NCI-H2107 treated with DMSO at 0.1 percent for 48 hours (cell line): ENCODE measurements around the gene CCL14.

Experiments
- DNase-seq: peaks from one replicate; lab custom pipeline; 2025; ENCODE audit not compliant: unreplicated experiment; lab: John Stamatoyannopoulos, UW

CCL14 gene

GRCh38 chr17:35991075-35991474 lies 4.5 kb upstream of the CCL14 start:
- no peak for DNase-seq

- DNase-seq = no peak
These were observed 1.6 kb upstream of the CCL14 start for GRCh38 chr17:35988164-35988563.

GRCh38 chr17:35984140-35984539 lies 2.4 kb downstream of the CCL14 start:
- DNase-seq = no peak

GRCh38 chr17:35982409-35983191 lies 3.9 kb downstream of the CCL14 start:
- DNase-seq = no peak

- no peak for DNase-seq
These were observed 4.6 kb downstream of the CCL14 start for GRCh38 chr17:35981908-35982330.

GRCh38 chr17:35981246-35981645 lies 5.3 kb downstream of the CCL14 start, which contains the start of gene CCL16:
TSS of gene CCL16 (minus strand) at chr17:35981497. CDS start at chr17:35981420, 77 bp downstream.
- DNase-seq = no peak

GRCh38 chr17:35978346-35978745 lies 8.2 kb downstream of the CCL14 start:
- DNase-seq = no peak

- no peak for DNase-seq
These were observed 9.0 kb downstream of the CCL14 start for GRCh38 chr17:35977509-35977908.

- DNase-seq = no peak
These were observed 12.9 kb downstream of the CCL14 start for GRCh38 chr17:35973333-35974260.

GRCh38 chr17:35972945-35973332 lies 13.6 kb downstream of the CCL14 start:
- DNase-seq = no peak

- no peak for DNase-seq
These were observed 14.0 kb downstream of the CCL14 start for GRCh38 chr17:35972535-35972934.

GRCh38 chr17:35972066-35972465 lies 14.5 kb downstream of the CCL14 start:
- DNase-seq = no peak

GRCh38 chr17:35969558-35970380 lies 16.8 kb downstream of the CCL14 start:
- peak; percentile 83 for DNase-seq

GRCh38 chr17:35968520-35969054 lies 17.9 kb downstream of the CCL14 start:
- no peak for DNase-seq

- no peak for DNase-seq
These were observed 21.3 kb downstream of the CCL14 start for GRCh38 chr17:35965272-35965671.

- no peak for DNase-seq
These were observed 22.9 kb downstream of the CCL14 start for GRCh38 chr17:35963663-35964062.

- DNase-seq = no peak
These were observed 32.8 kb downstream of the CCL14 start for GRCh38 chr17:35953720-35954119.

- DNase-seq = no peak
These were observed 37.1 kb downstream of the CCL14 start for GRCh38 chr17:35949401-35949800.

GRCh38 chr17:35948092-35948491 lies 38.4 kb downstream of the CCL14 start:
- DNase-seq = no peak

- DNase-seq = peak; percentile 58
These were observed 39.4 kb downstream of the CCL14 start for GRCh38 chr17:35947156-35947585.

- no peak for DNase-seq
These were observed 42.4 kb downstream of the CCL14 start for GRCh38 chr17:35944151-35944550.
